Endothelial cell of umbilical vein (primary cell): ENCODE data around the gene VSIG10L2. TPM values are rescaled to one million over a fixed set of nuclear protein-coding genes. Genes with fewer than 3 reads are reported as not detected.

ENCODE experiments used
- BruUV-seq: library from RNA; stranded (reverse); fragments of 400-500 nt; replicated peaks from 2 replicates; lab custom pipeline; 2021; lab: Mats Ljungman, UMichigan
- CTCF ChIA-PET: fragments of 300-600, 350-600 bp; sonication (Branson Sonifier 250); formaldehyde crosslinking; loops from one replicate; lab custom pipeline; 2021; ENCODE audit warnings: antibody characterized with exemption, inconsistent platforms; lab: Charles Lee
- POLR2A ChIA-PET: fragments of 300-600, 350-600 bp; sonication (Branson Sonifier 250); formaldehyde crosslinking; loops from one replicate; lab custom pipeline; 2021; ENCODE audit warnings: antibody characterized with exemption, inconsistent platforms; lab: Charles Lee
- DNase-seq: peaks from one replicate; pipeline ENCODE4 v3.0.0-alpha.2; 2011; ENCODE audit warnings: low read depth, low spot score
- FAIRE-seq: peaks from 2 replicates; lab custom pipeline; 2011; peaks lifted over from hg19 to GRCh38; lab: Jason Lieb, UNC
- H2AFZ ChIP-seq: 2 replicates; pipeline ENCODE4 v1.6.0; 2012; ENCODE audit warnings: low read depth, low read length, control low read depth, inconsistent platforms
- H3K27ac ChIP-seq: 2 replicates; pipeline ENCODE4 v1.5.1; 2011; ENCODE audit warnings: low read depth, mild to moderate bottlenecking, control low read depth, low read length, moderate library complexity; ENCODE audit not compliant: insufficient read depth
- H3K27me3 ChIP-seq, 2 experiments: 2 replicates each; pipeline versions ENCODE4 v1.6.0 to v1.6.1; 2011; ENCODE audit warnings: low read length in 2 of 2, mixed read lengths in 1 of 2; ENCODE audit not compliant: control insufficient read depth in 2 of 2, insufficient read depth in 2 of 2
- H3K36me3 ChIP-seq, 2 experiments: 2 replicates in 1 of 2; 3 replicates in 1 of 2; pipeline ENCODE4 v1.5.1; 2011; ENCODE audit warnings: low read length in 2 of 2, mild to moderate bottlenecking in 1 of 2, moderate library complexity in 1 of 2; ENCODE audit not compliant: control insufficient read depth in 2 of 2, insufficient read depth in 2 of 2; ENCODE audit errors: extremely low read depth in 1 of 2
- H3K4me1 ChIP-seq: 3 replicates; pipeline ENCODE4 v1.5.1; 2011; ENCODE audit warnings: mild to moderate bottlenecking, low read length; ENCODE audit not compliant: control insufficient read depth, insufficient read depth; ENCODE audit errors: extremely low read depth
- H3K4me2 ChIP-seq: 2 replicates; pipeline ENCODE4 v1.6.1; 2011; ENCODE audit warnings: low read length, control low read depth, mixed read lengths; ENCODE audit not compliant: insufficient read depth
- H3K4me3 ChIP-seq, 3 experiments: fragments of 200-600 bp in 1 of 3; sonication (generic), shearing (Covaris generic) in 1 of 3; replicated peaks in 1 of 3; 2 replicates each; pipeline ENCODE4 v1.5.1; 2011 to 2016; ENCODE audit warnings: control low read depth in 3 of 3, low read length in 3 of 3, mild to moderate bottlenecking in 2 of 3, inconsistent platforms in 1 of 3, low read depth in 1 of 3, moderate library complexity in 1 of 3; ENCODE audit not compliant: insufficient read depth in 1 of 3
- H3K79me2 ChIP-seq: 2 replicates; pipeline ENCODE4 v1.6.0; 2012; ENCODE audit warnings: low read length, inconsistent platforms; ENCODE audit not compliant: control insufficient read depth, insufficient read depth
- H3K9ac ChIP-seq: replicated peaks from 2 replicates; pipeline ENCODE3; 2011; ENCODE audit warnings: low read length, control low read depth; ENCODE audit not compliant: insufficient read depth; ENCODE audit errors: extremely low read depth
- H3K9me1 ChIP-seq: replicated peaks from 3 replicates; pipeline ENCODE4 v1.6.0; 2011; ENCODE audit warnings: mild to moderate bottlenecking, low read length; ENCODE audit not compliant: control insufficient read depth, insufficient read depth; ENCODE audit errors: extremely low read depth
- H3K9me3 ChIP-seq: replicated peaks from 2 replicates; pipeline ENCODE4 v1.5.1; 2012; ENCODE audit warnings: low read length, inconsistent platforms; ENCODE audit not compliant: control insufficient read depth, insufficient read depth
- H4K20me1 ChIP-seq: replicated peaks from 2 replicates; pipeline ENCODE3; 2011; ENCODE audit warnings: mild to moderate bottlenecking, low read length; ENCODE audit not compliant: control insufficient read depth, insufficient read depth; ENCODE audit errors: extremely low read depth
- CTCF ChIP-seq, 2 donors: IDR thresholded peaks; 1 replicate in 1 of 2; 2 replicates in 1 of 2; pipeline ENCODE4 v1.5.1; 2011; ENCODE audit warnings: low read length in 2 of 2, mild to moderate bottlenecking in 2 of 2, moderate library complexity in 2 of 2, control low read depth in 1 of 2, inconsistent platforms in 1 of 2, low read depth in 1 of 2; ENCODE audit not compliant: insufficient read depth in 1 of 2; ENCODE audit errors: extremely low read depth in 1 of 2
- EZH2 ChIP-seq: IDR thresholded peaks from 2 replicates; pipeline ENCODE4 v1.6.1; 2012; ENCODE audit warnings: borderline replicate concordance, low read depth, mild to moderate bottlenecking, moderate library complexity, low read length, inconsistent platforms; ENCODE audit not compliant: severe bottlenecking
- FOS ChIP-seq: IDR thresholded peaks from 2 replicates; pipeline ENCODE4 v1.6.1; 2011; ENCODE audit warnings: mild to moderate bottlenecking, low read length, moderate library complexity, borderline replicate concordance; ENCODE audit not compliant: insufficient read depth
- GATA2 ChIP-seq: IDR thresholded peaks from 2 replicates; pipeline ENCODE4 v1.7.0; 2011; ENCODE audit warnings: low read depth, mild to moderate bottlenecking, moderate library complexity, mixed read lengths, low read length; ENCODE audit not compliant: insufficient read length, insufficient read depth
- JUN ChIP-seq: IDR thresholded peaks from 2 replicates; pipeline ENCODE4 v1.6.1; 2011; ENCODE audit warnings: borderline replicate concordance, low read depth; ENCODE audit not compliant: insufficient read length, insufficient read depth
- MAX ChIP-seq: IDR thresholded peaks from 2 replicates; pipeline ENCODE4 v1.6.1; 2011; ENCODE audit not compliant: insufficient read depth, insufficient read length
- MYC ChIP-seq: IDR thresholded peaks from one replicate; pipeline ENCODE4 v1.6.1; 2011; ENCODE audit warnings: mild to moderate bottlenecking, low read depth, low read length
- POLR2A ChIP-seq: IDR thresholded peaks from 2 replicates; pipeline ENCODE4 v1.6.1; 2012; ENCODE audit warnings: low read depth, mild to moderate bottlenecking, control low read depth, low read length
- POLR2AphosphoS5 ChIP-seq: IDR thresholded peaks from 2 replicates; pipeline ENCODE4 v1.6.1; 2012; ENCODE audit warnings: low read depth, mild to moderate bottlenecking, control low read depth, low read length, moderate library complexity; ENCODE audit not compliant: insufficient read depth
- dilution Hi-C: fragments of 300-500 bp; cut with MboI; formaldehyde crosslinking; loops from one replicate; pipeline ENCODE4 v1.15.0; 2019; ENCODE audit warnings: low sequenced_read_pairs; ENCODE audit not compliant: extremely low pct_ligation_motif_present
- intact Hi-C: fragments of 100-400 bp; cut with micrococcal nuclease; formaldehyde crosslinking; loops from one replicate; pipeline ENCODE4 v1.10.0; 2022
- polyA plus RNA-seq, 4 experiments: library from polyadenylated mRNA; depleted of rRNA in 3 of 4; stranded (reverse) in 3 of 4; unstranded in 1 of 4; fragments of >200 nt; gene quantifications; 2 replicates each; pipeline versions ENCODE4 v1.2.1 to v1.2.3, GENCODE V29; 2011 to 2012; ENCODE audit warnings: missing spikeins in 1 of 4
- total RNA-seq: library from RNA; stranded (reverse); gene quantifications from 2 replicates; pipeline ENCODE4 v1.2.3, GENCODE V29; 2021

Gene VSIG10L2
- total and polyA plus RNA-seq, 2 donors (not counting 3 experiments of a cell fraction or from before 2014, with no cell fraction given) = not detected

- Histone ChIP-seq H3K4me2 (no peak overlapping the region), H3K36me3 (no peaks in the 10 kb centered on the region), H4K20me1 (no peaks in the 10 kb centered on the region), H3K4me1 (no peaks in the 10 kb centered on the region), H3K79me2 (no peaks in the 10 kb centered on the region), H3K27ac (no peak overlapping the region), H3K9ac (no peak overlapping the region), H2AFZ (no peak overlapping the region), H3K9me1 (no peaks in the 10 kb centered on the region), H3K4me3 (no peak overlapping the region), H3K27me3 (no peaks in the 10 kb centered on the region), H3K9me3 (no peaks in the 10 kb centered on the region)
- TF ChIP-seq MYC (no peak), MAX (no peak), FOS (no peak), POLR2A (no peak)
- ChIA-PET CTCF (no interaction called here), POLR2A (no interaction called here)
- FAIRE-seq = no peak
- no peak for DNase-seq
- no TSS peak for BruUV-seq
- dilution Hi-C loops (no loop called here), intact Hi-C loops (no loop called here)
These were observed 28.4 kb downstream of the VSIG10L2 start for GRCh38 chr11:125974284-125974683.

- ChIA-PET POLR2A (no interaction called here), CTCF (no interaction called here)
- no peak overlapping the region for H3K4me3 ChIP-seq
- no peaks in the 10 kb centered on the region for H3K4me1 ChIP-seq
- DNase-seq = no peak
- FAIRE-seq = no peak
- no peaks in the 10 kb centered on the region for H3K79me2 ChIP-seq
- no peaks in the 10 kb centered on the region for H3K9me3 ChIP-seq
- no peaks in the 10 kb centered on the region for H3K27me3 ChIP-seq
- no peak overlapping the region for H3K27ac ChIP-seq
- BruUV-seq = no TSS peak
- no peak overlapping the region for H2AFZ ChIP-seq
- no peak overlapping the region for H3K9ac ChIP-seq
- H3K36me3 ChIP-seq = no peaks in the 10 kb centered on the region
- no peak for TF ChIP-seq EZH2
- no peak for TF ChIP-seq MYC
- TF ChIP-seq GATA2 = no peak
- no peak for TF ChIP-seq POLR2A
- no peak for TF ChIP-seq CTCF (IDR thresholded peaks at IDR 0.05; ENCODE audit: extremely low read depth in 1 of 2, insufficient read depth in 1 of 2, low read depth in 1 of 2, low read length in 2 of 2)
- no peak for TF ChIP-seq POLR2AphosphoS5
- no peak for TF ChIP-seq MAX
- no peak for TF ChIP-seq JUN
- no peak for TF ChIP-seq FOS
- intact Hi-C loops (no loop called here), dilution Hi-C loops (no loop called here)
- H3K4me2 ChIP-seq = no peak overlapping the region
- no peaks in the 10 kb centered on the region for H3K9me1 ChIP-seq
- H4K20me1 ChIP-seq = no peaks in the 10 kb centered on the region
These were observed 29.8 kb downstream of the VSIG10L2 start for GRCh38 chr11:125975634-125976033.
